Activated CD8-positive, alpha-beta memory T cell treated with anti-CD3 and anti-CD28 coated beads, Interleukin-2, amount 50 U/mL, for 4 hours (primary cell): ENCODE measurements around the gene DAZAP1.

Experiments
- DNase-seq: peaks from one replicate; pipeline ENCODE4 v3.0.0-alpha.2; 2020

Gene DAZAP1

DNA sequence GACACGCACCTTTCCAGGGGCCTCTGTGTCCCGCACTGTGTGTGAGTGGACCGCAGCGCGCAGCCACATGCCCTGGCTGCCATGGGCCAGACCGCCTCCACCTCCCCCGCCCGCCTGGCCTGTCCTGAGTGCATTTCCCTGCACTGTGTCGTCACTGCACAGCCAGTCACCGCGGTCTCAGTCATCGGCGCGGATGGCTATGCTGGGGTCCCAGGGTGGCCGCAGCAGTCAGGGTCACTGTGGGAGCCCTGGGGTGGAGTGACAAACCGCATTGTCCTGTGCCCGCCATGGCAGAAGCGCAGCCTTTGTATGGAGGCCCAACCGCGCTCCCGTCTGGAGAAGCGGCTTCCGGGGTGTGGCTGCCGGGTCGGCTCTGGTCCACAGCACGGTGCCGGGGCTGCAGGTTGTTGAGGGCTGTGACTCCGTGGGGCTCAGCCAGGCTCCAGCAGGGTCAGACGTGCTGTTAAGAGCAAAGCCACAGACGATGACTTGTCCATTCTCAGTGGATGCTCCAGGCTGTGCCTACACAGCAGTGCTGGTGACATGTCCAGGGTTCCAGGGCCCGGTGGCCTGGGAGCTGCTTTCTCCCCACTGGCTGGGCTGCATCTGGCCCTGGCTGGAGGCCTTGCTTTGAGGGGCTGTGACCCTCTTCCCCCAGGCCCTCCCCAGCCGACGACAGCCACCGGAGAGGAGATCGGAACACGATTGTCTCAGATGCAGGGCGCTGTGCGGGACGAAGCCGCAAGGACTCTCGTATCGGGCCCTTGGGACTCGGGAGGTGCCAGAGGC is 30.0 kb upstream of the DAZAP1 start:
- DNase-seq: no peak

DNA sequence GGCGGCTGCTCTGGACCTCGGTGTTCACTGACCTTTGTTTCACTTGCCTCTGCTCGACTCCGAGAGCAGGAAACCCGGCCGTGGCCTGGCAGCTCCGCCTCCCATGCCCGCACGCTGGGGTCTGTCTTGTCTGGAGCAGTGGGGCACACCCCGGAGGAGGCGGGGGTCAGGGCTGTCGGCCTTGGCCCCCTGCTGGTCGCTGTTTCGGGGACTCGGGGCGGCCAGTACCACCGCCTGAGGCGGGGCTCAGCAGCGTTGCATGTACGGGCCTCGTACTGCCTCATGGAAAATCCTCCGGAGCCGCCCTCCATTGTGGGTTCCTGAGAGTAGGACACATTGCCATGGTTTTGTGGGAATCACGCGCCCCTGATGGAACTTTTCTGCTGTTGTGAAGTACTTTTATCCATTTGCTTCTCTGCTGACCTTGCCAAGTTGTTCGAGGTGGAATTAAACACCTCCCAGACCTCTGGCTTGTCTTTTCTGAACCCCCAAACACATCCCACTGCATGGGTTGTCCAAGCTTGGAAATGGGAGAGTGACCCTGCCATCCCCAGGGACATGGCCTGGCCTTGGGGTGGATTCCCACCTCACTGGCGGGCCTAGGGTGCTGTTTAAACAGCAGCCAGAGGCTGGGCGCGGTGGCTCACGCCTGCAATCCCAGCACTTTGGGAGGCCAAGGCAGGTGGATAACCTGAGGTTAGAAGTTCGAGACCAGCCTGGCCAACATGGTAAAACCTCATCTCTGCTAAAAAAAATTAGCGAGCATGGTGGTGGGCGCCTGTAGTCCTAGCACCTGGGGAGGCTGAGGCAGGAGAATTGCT is 29.2 kb upstream of the DAZAP1 start:
- DNase-seq: no peak

DNA sequence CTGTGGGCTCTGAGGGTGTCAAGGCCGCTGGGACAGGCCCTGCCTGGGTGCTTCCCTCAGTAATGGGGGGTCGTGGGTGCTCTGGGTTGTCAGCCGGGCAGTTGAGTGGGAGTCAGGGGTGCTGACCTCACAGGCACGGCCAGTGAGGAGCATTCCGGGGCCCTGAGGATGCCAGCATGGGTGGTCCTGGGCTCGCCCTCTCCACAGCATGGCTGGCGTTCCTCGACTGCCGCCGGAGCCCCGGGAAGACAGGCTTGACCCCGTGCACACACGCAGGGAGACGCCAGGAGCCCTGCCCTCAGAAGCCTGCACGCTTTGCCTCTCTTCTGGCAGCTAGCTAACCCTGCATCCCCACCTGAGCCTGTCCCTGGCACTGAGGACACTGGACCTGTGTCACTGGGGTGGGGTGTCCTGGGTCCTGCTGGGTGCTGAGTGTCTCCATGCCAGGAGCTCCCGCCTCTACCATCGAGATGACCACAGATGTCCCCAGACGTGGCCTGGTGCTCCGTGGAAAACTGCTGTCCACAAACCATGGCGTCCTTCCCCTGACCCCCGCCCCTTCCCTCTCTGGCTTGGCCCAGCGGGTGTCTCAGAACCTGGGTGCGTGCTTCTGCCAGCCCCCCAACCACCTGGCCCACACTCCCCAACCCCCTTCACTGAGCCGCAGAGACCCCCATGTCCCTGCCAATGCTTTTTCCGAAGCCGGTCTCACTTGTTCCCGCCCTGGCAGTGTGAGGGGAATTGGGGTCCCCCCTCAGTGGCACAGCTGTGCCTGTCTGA is 28.1 kb upstream of the DAZAP1 start:
- no peak for DNase-seq

DNA sequence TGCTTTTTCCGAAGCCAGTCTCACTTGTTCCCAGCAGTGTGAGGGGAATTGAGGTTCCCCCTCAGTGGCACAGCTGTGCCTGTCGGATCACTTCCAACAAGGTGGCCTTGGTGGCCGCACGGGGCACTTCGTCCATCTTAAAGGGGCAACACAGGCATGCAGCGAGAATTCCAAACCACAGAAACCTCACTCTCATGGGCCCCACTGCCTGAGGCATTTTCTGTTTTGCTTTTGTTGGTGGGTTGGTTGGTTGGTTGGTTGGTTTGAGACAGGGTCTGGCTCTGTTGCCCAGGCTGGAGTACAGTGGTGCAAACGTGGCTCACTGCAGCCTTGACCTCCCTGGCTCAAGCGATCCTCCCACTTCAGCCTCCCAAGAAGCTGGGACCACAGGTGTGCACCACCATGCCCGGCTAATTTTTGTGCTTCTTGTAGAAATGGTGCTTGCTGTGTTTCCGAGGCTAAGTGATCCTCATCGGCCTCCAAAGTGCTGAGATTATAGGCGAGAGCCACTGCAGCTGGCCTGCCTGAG is 27.4 kb upstream of the DAZAP1 start:
- no peak for DNase-seq

DNA sequence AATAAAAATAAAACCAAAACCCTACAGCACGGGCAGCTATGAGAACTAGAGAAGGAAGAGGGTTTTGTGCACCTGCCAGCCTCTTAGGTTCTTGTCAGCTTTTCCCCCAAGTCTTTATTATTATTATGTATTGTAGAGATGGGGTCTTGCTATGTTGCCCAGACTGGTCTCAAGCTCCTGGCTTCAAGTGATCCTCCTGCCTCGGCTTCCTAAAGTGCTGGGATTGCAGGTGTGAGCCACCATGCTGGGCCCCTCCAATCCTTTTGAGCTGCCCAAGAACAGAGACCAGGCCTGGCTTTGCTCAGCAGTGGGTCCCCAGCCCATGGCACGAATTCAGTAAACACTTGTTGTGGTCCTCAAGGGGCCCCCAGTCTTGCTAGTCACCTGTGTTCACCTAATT is 25.1 kb upstream of the DAZAP1 start:
- no peak for DNase-seq

DNA sequence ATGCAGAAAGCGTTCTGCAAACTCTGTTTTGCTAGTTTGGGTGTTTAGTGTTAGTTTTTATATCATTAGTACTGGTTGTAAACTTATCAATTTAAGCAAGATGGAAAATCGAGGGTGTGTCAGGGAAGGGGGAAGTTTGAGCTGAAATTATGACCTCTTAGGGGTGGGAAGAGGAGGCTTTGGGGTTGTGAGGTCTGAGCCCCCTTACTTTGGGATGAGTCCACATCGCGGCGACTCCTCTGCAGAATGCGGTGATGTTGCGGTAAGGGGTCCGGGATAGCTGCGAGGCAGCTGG is 24.4 kb upstream of the DAZAP1 start:
- DNase-seq: no peak

DNA sequence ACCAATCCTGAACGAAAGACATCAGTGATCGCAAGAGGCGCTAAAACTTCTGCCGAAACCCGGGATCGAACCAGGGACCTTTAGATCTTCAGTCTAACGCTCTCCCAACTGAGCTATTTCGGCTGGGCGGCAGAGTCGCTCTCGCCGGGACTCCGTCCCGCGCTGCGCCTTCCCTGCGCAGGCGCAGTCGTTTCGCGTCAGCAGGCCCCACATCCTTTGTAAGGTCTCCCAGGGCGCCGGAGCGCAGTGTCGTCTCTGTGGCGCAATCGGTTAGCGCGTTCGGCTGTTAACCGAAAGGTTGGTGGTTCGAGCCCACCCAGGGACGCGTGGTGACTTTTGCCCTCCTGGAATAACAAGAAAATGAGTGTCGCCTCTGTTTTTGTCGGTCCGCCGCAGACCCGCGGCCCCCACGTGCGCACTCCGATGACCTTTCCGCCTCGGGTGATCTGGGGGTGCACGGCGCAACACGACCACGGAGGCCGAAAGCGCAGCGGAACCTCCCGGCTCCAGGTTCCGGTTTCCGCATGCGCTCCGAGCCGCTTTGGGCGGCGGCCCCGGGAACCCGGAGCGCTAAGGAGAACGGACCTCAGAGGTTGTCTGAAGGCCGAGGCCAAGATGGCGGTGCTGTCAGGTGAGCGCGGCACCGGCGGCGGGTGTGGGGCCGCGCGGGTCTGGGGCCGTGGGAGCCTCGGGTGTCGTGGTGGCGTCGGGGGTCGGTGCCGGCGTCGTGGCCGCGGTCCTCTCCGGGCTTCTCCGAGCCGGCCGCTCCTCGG is 23.9 kb upstream of the DAZAP1 start, which contains the start of gene NDUFS7:
Gene NDUFS7, plus strand, starts transcription at position 596 of the 773 bp plus-strand sequence. Its CDS starts 20 bp downstream, at position 616.
- peak; percentile 93 for DNase-seq

DNA sequence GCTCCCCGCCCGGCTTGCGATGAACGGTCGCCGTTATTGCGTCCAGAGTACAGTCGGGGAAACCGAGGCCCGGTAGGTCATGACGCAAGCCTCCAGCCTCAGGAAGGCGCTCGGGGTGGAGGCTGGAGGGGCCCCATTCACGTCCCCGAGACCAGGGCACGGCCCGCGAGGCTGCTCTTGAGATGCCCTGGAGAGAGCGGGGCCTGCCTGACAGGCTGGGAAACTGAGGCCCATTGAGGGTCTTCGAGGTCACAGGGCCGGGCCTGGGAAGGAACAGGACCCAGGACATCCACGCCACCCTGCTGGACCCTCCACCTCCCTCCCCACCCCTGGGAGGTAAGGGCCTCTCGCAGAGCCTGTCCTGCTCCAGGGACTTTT is 23.3 kb upstream of the DAZAP1 start:
- no peak for DNase-seq

DNA sequence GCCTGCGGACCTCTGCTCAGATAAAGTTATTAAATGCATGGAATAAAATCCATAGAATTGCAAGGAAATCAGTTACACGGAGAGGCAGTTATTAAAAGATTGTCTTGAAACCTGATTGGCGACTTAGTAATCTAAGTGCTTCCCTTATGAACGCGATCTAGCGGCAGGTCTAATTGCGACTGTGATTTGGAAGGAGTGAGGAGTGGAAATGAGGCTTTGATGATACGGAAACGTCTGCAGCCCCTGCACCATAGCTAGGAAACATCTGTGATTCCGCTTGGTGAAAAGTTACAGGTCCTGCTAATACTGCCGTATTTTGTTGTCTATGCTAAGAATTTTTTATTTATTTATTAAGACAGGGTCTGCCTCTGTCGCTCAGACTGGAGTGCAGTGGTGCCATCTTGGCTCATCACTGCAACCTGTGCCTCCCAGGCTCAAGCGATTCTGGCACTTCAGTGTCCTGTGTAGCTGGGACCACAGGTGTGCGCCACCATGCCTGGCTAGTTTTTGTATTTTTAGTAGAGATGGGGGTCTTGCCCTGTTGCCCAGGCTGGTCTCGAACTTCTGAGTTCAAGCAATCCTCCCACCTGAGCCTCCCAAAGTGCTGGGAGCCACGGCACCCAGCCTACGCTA is 22.8 kb upstream of the DAZAP1 start:
- no peak for DNase-seq

DNA sequence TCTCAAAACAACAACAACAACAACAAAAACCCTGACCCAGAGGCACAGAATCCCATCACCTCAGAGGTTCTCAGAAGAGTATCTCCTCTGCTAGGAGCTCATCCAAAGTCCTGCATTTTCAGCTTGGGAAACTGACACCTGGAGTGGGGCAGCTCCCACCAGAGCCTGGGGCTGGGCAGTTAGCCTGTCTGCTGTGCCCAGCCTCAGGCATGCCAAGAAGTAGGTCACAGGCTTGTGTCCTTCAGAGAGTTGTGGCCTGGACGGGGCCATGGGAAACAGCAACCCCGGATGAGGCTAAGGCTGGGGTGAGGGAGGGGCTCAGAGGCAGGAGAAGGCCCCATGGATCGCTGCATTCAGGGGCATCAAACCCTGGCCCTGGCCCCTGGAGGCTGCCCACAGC is 21.6 kb upstream of the DAZAP1 start:
- DNase-seq: no peak

DNA sequence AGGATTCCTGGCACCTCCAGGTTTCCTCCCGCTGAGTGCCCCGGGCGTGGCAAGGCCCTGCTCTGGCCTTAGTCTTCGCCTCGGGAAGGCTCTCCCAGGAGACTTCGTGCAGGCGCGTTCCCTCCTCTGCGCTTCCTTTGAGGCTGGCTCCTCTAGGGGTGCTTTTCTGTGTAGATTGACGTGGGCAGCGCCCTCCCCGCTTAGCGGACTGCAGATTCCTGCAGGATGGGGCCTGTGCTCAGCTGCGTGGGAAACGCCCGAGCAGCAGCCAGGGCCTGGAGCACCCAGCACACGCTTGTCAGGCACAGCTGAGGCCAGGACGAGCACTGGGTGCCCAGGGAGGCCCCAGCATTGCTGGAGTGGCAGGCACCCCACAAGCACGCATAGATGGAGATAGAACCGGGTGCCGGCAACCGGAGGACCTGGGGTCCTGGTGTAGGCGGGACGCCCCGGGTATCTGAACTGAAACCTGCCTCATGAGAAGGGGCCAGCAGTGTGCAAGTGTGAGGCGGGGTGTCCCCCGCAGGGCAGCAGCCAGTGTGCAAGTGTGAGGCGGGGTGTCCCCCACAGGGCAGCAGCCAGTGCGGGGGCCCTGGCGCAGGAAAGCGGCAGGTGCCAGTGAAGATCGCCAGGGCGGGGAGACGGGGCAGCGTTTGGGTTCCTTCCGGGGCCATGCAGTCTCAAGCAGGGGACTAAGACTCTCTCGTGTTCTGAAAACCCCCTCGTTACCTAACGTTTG is 20.3 kb upstream of the DAZAP1 start:
- DNase-seq: no peak

DNA sequence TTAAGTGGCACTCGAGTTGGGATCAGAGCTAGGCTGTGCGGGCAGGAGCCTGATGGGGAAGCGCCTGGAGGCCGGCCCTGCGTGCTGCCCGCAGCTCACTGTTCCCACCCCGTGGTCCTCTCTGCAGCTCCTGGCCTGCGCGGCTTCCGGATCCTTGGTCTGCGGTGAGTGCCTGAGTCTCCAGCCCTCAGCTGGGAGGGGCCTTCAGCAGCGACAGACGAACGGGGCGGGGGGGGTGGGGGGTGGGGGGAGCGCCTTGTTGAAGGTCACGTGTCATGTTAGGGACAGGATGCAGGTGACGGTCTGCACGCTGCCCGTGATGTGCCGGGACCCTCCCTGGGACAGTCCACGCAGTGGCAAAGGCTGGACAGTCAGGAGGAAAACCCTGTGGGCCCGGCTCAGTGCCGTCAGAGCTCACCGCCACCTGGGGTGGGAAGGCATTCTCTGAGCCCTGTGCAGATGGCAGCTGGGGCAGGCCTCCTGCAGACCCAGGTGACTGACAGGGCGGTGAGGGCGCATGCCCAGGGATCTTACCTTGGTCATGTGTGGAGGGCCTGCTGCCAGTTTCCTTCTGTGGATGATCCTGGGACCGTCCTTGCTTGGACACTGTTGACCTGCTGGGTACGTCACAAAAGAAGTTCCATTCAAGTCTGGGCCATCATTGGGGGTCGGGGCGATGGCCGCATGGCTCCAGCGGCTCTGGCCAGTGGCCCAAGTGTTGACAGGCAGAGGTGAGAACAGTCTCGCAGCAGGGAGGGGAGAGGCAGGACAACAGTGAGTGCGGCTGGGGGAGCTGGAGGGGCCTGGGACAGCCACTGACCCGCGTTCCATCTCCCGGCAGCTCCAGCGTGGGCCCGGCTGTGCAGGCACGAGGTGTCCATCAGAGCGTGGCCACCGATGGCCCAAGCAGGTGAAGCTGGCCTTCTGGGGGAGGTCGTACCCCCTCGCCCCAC is 19.4 kb upstream of the DAZAP1 start:
- no peak for DNase-seq

DNA sequence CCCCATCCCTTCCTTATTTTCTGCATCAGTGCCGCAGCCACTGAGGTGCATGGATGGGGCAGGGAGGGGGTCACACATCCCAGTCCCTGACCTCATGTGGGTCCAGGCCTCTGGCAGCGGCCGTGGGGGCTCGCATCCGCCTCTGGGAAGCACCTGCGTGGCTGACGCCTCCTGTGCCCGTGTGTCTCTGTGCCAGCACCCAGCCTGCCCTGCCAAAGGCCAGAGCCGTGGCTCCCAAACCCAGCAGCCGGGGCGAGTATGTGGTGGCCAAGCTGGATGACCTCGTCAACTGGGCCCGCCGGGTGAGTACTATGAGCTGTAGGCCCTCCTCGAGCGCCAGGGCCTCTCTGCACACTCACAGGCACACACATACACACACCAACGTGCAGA is 18.8 kb upstream of the DAZAP1 start:
- no peak for DNase-seq

DNA sequence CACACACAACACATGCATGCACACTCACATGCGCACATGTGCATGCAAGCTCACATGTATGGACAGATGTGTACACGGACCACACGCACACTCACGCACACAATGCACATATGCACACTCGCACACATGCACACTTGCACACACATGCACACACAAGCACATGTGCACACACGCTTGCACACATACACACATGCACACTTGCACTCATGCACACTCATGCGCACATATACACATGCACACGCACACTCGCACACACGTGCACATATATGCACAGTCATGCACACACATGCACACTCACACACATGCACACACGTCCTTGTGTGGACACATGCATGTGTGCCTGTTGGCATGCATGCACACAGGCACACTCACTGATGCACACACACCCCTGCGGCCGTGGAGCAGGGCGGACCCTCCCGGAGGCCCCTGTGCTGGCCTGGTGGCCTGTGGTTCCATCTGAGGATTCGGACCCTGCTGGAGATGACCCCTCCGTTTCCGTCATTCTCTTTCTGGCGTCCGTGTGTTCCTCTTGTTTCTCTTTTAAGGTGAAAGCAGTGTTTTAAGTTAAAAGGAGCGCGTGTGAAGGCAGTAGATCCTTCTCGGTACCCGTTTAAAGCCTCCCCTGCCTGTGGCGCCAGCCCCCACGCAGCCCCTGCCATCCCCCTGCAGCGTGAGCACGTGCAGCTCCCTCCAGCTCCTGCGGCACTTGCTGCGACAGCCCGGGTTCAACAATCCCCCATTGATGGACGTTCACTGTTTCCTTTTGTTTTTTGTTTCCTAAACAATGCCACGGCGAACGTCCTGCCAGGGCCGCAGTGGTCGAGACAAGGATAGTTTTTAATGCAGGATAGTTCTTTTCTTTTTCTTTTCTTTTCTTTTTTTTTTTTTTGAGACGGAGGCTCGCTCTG is 18.1 kb upstream of the DAZAP1 start:
- DNase-seq: no peak

DNA sequence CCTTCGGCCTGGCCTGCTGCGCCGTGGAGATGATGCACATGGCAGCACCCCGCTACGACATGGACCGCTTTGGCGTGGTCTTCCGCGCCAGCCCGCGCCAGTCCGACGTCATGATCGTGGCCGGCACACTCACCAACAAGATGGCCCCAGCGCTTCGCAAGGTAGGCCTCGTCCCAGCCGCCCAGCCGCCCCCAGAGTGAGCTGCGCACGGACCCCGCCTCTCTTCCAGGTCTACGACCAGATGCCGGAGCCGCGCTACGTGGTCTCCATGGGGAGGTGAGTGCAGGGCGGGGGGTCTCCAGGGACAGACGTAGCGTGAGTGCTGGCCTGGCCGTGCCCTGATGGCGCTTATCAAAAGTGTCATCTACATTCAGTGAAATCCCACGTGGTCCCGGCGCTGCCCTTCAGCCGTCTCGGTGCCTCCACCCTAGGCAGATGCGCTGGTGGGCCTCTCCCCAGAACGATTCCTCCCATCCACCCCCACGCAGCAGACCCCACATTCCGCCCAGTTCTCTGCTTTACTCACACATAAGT is 16.4 kb upstream of the DAZAP1 start:
- no peak for DNase-seq

DNA sequence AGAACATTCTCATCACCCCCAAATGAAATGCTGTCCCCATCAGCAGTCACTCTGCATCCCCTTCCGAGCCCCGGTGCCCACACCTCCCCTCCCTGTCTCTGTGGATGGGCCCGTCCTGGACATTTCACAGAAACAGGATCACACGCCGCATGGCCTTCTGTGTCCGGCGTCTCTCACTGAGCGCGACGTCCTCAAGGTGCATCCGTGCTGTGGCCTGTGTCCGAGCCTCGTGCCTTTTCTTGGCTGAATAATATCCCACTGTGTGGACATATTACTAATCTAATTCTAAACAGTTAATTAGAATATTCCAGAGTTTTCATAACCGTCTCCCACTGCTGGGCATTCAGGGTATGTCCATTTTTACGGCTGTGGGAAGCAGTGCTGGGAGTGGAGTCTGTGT is 15.0 kb upstream of the DAZAP1 start:
- no peak for DNase-seq

DNA sequence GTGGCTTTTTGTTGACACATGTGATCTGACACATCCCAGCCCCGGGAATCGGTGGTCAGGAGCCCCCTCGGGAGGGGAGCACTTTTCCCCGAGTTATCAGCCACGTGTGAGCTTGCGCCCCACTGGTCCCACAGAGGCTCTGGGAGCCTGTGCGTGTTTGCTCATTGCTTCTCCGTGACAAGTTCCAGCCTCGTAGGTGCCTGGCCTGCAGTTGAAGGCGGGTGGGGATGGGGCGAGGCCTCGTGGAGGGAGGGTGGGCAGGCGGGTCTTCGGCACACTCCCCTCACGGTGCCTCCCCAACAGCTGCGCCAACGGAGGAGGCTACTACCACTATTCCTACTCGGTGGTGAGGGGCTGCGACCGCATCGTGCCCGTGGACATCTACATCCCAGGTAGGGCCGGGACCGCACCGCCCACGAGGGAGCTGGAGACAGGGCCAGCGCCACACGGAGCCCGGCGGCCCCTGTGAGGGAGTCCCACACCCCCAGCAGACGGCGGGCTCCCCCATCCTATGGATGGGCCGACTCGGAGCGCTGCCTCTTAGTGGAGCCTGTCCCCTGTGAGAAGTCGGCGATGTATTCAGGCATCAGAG is 14.4 kb upstream of the DAZAP1 start:
- DNase-seq: no peak

DNA sequence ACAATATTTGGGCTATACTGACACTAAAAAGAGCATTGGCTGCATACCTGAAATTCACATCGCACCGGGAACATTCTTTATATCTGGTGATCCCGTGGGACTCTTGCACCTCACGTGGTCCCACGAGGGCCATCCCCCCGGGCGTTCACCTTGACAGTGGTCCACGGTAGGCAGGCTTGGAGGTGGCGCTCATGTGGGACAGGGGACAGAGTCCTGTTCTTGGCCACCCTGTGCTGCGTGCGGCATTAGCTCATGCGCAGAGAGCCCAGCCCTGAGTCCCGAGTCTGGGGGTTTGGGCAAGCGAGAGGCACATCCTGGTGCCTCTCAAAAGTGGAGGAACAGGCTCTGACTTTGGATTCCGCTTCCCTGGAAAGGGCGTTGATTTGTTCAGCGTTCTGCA is 13.5 kb upstream of the DAZAP1 start:
- no peak for DNase-seq
